SK-N-SH treated with all-trans-retinoic acid at 6 μM for 48 hours (cell line): Measurements from ENCODE around the gene RIMS4.

ENCODE experiments used
- ATAC-seq: fragments of 200-7000 bp; cut with Tn5 transposase; 3 replicates; pipeline ENCODE4 v1.9.1; 2020; ENCODE audit warnings: mild to moderate bottlenecking, moderate library complexity
- ARNTL ChIP-seq: fragments of 450-650 bp; formaldehyde crosslinking; IDR thresholded peaks from 2 replicates; pipeline ENCODE4 v1.5.0; 2020; ENCODE audit warnings: low read depth, mild to moderate bottlenecking, moderate library complexity, borderline replicate concordance
- BACH2 ChIP-seq: fragments of 250-450 bp; sonication (Bioruptor Pico); IDR thresholded peaks from 2 replicates; pipeline ENCODE4 v1.9.0; 2021; ENCODE audit warnings: mild to moderate bottlenecking, borderline replicate concordance
- CSDC2 ChIP-seq: fragments of 250-450 bp; sonication (Bioruptor Pico); IDR thresholded peaks from 2 replicates; pipeline ENCODE4 v1.5.0; 2020; ENCODE audit warnings: mild to moderate bottlenecking, moderate library complexity
- CSRNP3 ChIP-seq: fragments of 250-450 bp; sonication (Bioruptor Pico); IDR thresholded peaks from 2 replicates; pipeline ENCODE4 v1.5.1; 2021; ENCODE audit warnings: mild to moderate bottlenecking, moderate library complexity
- ESRRG ChIP-seq: fragments of 250-450 bp; sonication (Bioruptor Pico); IDR thresholded peaks from 2 replicates; pipeline ENCODE4 v1.6.1; 2021; ENCODE audit warnings: mild to moderate bottlenecking
- GLIS3 ChIP-seq: fragments of 250-450 bp; sonication (Bioruptor Pico); IDR thresholded peaks from 2 replicates; pipeline ENCODE4 v1.5.0; 2020; ENCODE audit warnings: mild to moderate bottlenecking, moderate library complexity
- ISL1 ChIP-seq: fragments of 250-450 bp; sonication (Bioruptor Pico); IDR thresholded peaks from 2 replicates; pipeline ENCODE4 v2.1.2; 2022; ENCODE audit warnings: mild to moderate bottlenecking, moderate library complexity
- PATZ1 ChIP-seq: fragments of 250-450 bp; sonication (Bioruptor Pico); IDR thresholded peaks from 2 replicates; pipeline ENCODE4 v1.8.0; 2020; ENCODE audit warnings: mild to moderate bottlenecking, moderate library complexity, borderline replicate concordance
- POU6F1 ChIP-seq: fragments of 250-450 bp; sonication (Bioruptor Pico); IDR thresholded peaks from 2 replicates; pipeline ENCODE4 v1.8.0; 2021; ENCODE audit warnings: low read depth, mild to moderate bottlenecking, moderate library complexity, borderline replicate concordance
- PPARA ChIP-seq: fragments of 250-450 bp; sonication (Bioruptor Pico); IDR thresholded peaks from 2 replicates; pipeline ENCODE4 v1.5.0; 2020; ENCODE audit warnings: mild to moderate bottlenecking, borderline replicate concordance
- SNAI2 ChIP-seq: fragments of 250-450 bp; sonication (Bioruptor Pico); IDR thresholded peaks from 2 replicates; pipeline ENCODE4 v1.5.0; 2020; ENCODE audit warnings: mild to moderate bottlenecking, moderate library complexity
- TCF4 ChIP-seq: fragments of 250-450 bp; sonication (Bioruptor Pico); IDR thresholded peaks from 2 replicates; pipeline ENCODE4 v1.8.0; 2021; ENCODE audit warnings: mild to moderate bottlenecking, moderate library complexity, borderline replicate concordance
- TOX ChIP-seq: fragments of 250-450 bp; sonication (Bioruptor Pico); IDR thresholded peaks from 2 replicates; pipeline ENCODE4 v1.8.0; 2021; ENCODE audit warnings: mild to moderate bottlenecking, moderate library complexity, borderline replicate concordance
- ZC3H10 ChIP-seq: fragments of 250-450 bp; sonication (Bioruptor Pico); IDR thresholded peaks from 2 replicates; pipeline ENCODE4 v1.5.1; 2021; ENCODE audit warnings: mild to moderate bottlenecking, moderate library complexity
- ZFP3 ChIP-seq: fragments of 250-450 bp; sonication (Bioruptor Pico); IDR thresholded peaks from 2 replicates; pipeline ENCODE4 v1.5.0; 2020; ENCODE audit warnings: mild to moderate bottlenecking, moderate library complexity
- ZFP30 ChIP-seq: fragments of 450-650 bp; formaldehyde crosslinking; IDR thresholded peaks from 2 replicates; pipeline ENCODE4 v1.5.0; 2022; ENCODE audit warnings: mild to moderate bottlenecking, moderate library complexity
- ZNF565 ChIP-seq: fragments of 450-650 bp; formaldehyde crosslinking; conservative IDR thresholded peaks from 2 replicates; pipeline ENCODE4 v1.5.0; 2020; ENCODE audit warnings: low read depth, mild to moderate bottlenecking, moderate library complexity
- ZNF8 ChIP-seq: fragments of 450-650 bp; formaldehyde crosslinking; IDR thresholded peaks from 2 replicates; pipeline ENCODE4 v1.5.0; 2020; ENCODE audit warnings: mild to moderate bottlenecking, moderate library complexity
- TF ChIP-seq, protein P1 (sequence below): fragments of 250-450 bp; sonication (Bioruptor Pico); IDR thresholded peaks from 2 replicates; pipeline ENCODE4 v1.5.0; 2020; ENCODE audit warnings: mild to moderate bottlenecking, moderate library complexity
- TF ChIP-seq, protein P2 (sequence below): fragments of 250-450 bp; sonication (Bioruptor Pico); IDR thresholded peaks from 2 replicates; pipeline ENCODE4 v1.5.1; 2020; ENCODE audit warnings: low read depth, mild to moderate bottlenecking, moderate library complexity

Gene RIMS4

DNA sequence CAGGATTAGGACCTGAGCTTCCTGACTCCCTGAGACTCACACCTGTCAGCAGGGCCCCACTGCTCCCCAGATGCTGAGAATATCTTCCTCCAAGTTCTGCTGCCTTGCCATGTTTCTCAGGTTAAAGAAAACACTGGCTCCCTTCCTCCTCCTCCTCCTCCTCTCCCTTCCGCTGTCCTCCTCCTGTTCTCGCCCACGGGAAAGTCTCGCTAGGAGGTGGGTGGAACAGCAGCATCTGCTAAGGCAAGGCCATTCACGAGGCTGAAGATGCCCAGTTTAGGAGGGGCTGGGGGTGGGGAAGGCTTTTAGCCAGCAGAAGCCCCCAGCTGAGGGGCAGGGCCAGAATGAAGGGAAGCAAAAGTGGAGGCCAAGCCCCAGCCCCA is 40.9 kb downstream of the RIMS4 start:
- ATAC-seq, result no peak
- TF ChIP-seq ZFP3 (CRISPR knock-in tag) (no peak), PPARA (CRISPR knock-in tag) (no peak), ZFP30 (CRISPR knock-in tag) (no peak), TCF4 (CRISPR knock-in tag) (no peak), CSDC2 (CRISPR knock-in tag) (no peak), POU6F1 (CRISPR knock-in tag) (no peak), SNAI2 (CRISPR knock-in tag) (no peak)
- TF ChIP-seq, protein P1, sequence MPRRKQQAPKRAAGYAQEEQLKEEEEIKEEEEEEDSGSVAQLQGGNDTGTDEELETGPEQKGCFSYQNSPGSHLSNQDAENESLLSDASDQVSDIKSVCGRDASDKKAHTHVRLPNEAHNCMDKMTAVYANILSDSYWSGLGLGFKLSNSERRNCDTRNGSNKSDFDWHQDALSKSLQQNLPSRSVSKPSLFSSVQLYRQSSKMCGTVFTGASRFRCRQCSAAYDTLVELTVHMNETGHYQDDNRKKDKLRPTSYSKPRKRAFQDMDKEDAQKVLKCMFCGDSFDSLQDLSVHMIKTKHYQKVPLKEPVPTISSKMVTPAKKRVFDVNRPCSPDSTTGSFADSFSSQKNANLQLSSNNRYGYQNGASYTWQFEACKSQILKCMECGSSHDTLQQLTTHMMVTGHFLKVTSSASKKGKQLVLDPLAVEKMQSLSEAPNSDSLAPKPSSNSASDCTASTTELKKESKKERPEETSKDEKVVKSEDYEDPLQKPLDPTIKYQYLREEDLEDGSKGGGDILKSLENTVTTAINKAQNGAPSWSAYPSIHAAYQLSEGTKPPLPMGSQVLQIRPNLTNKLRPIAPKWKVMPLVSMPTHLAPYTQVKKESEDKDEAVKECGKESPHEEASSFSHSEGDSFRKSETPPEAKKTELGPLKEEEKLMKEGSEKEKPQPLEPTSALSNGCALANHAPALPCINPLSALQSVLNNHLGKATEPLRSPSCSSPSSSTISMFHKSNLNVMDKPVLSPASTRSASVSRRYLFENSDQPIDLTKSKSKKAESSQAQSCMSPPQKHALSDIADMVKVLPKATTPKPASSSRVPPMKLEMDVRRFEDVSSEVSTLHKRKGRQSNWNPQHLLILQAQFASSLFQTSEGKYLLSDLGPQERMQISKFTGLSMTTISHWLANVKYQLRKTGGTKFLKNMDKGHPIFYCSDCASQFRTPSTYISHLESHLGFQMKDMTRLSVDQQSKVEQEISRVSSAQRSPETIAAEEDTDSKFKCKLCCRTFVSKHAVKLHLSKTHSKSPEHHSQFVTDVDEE (CRISPR knock-in tag), result no peak
- TF ChIP-seq, protein P2, sequence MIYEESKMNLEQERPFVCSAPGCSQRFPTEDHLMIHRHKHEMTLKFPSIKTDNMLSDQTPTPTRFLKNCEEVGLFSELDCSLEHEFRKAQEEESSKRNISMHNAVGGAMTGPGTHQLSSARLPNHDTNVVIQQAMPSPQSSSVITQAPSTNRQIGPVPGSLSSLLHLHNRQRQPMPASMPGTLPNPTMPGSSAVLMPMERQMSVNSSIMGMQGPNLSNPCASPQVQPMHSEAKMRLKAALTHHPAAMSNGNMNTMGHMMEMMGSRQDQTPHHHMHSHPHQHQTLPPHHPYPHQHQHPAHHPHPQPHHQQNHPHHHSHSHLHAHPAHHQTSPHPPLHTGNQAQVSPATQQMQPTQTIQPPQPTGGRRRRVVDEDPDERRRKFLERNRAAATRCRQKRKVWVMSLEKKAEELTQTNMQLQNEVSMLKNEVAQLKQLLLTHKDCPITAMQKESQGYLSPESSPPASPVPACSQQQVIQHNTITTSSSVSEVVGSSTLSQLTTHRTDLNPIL (CRISPR knock-in tag), result no peak

DNA sequence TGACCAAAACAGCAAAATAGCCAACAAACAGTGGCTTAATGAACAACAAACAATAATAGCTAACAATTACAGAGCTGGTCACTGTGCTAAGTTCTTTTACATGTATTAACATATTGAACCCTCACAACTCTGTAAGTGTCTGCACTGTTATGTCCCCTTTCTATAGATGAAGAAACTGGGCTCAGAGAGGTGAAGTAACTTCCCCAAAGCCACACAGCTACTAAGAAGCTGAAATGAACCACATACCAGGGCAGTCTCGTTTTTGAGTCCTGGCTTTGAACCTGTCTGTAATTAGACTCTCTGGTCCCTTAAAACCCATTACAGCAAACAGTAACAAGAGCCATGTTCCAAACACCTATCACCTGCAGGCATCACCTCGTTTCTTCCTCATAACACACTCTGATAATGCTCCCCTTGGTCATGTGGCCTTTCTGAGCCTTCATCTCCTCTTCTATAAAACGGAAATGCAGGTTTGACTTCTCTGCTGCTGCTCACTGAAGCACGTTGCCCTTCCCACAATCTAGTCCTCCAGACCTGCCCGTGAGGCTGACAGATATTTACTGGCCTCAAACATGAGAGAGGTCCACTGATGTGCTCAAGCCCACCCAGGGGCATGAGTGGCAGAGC is 41.4 kb downstream of the RIMS4 start:
- no peak for TF ChIP-seq ISL1 (CRISPR knock-in tag)
- TF ChIP-seq, protein P1 (CRISPR knock-in tag), result no peak
- TF ChIP-seq ZNF565 (CRISPR knock-in tag), result no peak
- TF ChIP-seq ESRRG (CRISPR knock-in tag), result no peak
- TF ChIP-seq, protein P2 (CRISPR knock-in tag), result no peak
- TF ChIP-seq SNAI2 (CRISPR knock-in tag), result no peak

GRCh38 chr20:44768256-44768655 is 42.1 kb downstream of the RIMS4 start:
- ATAC-seq, result no peak
- TF ChIP-seq ISL1 (CRISPR knock-in tag), result no peak
- TF ChIP-seq CSRNP3 (CRISPR knock-in tag), result no peak
- no peak for TF ChIP-seq BACH2 (CRISPR knock-in tag)
- TF ChIP-seq TCF4 (CRISPR knock-in tag), result no peak
- TF ChIP-seq ZNF565 (CRISPR knock-in tag), result no peak
- no peak for TF ChIP-seq ZNF8
- no peak for TF ChIP-seq PATZ1 (CRISPR knock-in tag)
- TF ChIP-seq SNAI2 (CRISPR knock-in tag), result no peak
- TF ChIP-seq ARNTL (CRISPR knock-in tag), result no peak
- TF ChIP-seq ESRRG (CRISPR knock-in tag), result no peak
- TF ChIP-seq POU6F1 (CRISPR knock-in tag), result no peak
- TF ChIP-seq ZC3H10 (CRISPR knock-in tag), result no peak
- TF ChIP-seq GLIS3 (CRISPR knock-in tag), result no peak
- no peak for TF ChIP-seq TOX
- TF ChIP-seq, all 23 proteins: peak for 0

More for the DNA sequence above, 41.4 kb downstream of the RIMS4 start:
- ATAC-seq, result no peak
